ENCODE data around the gene AQP9.

AQP9 gene

GRCh38 chr15:58179206-58179605 lies 41.0 kb downstream of the AQP9 start:
- no peak overlapping the region for H3K27ac ChIP-seq (ENCODE audit: low read depth, low read length, poor library complexity, severe bottlenecking)
- H3K4me2 ChIP-seq (ENCODE audit: low read length): no peak overlapping the region
- H3K27me3 ChIP-seq (ENCODE audit: insufficient read depth, low read length): no peaks in the 10 kb centered on the region
- no peaks in the 10 kb centered on the region for H3K9me3 ChIP-seq (ENCODE audit: low read length)
- H3K9me2 ChIP-seq (ENCODE audit: low read depth, low read length): no peaks in the 10 kb centered on the region
- no peak overlapping the region for H2AFZ ChIP-seq (ENCODE audit: low read length)
- no peaks in the 10 kb centered on the region for H3K79me2 ChIP-seq (ENCODE audit: insufficient read depth, low read length)
- H3K4me1 ChIP-seq (ENCODE audit: insufficient read depth, low read length, severe bottlenecking): no peaks in the 10 kb centered on the region
- H3F3A ChIP-seq (ENCODE audit: insufficient read depth, low read length): no peaks in the 10 kb centered on the region
- TF ChIP-seq EZH2 (IDR thresholded peaks at IDR 0.05; ENCODE audit: borderline replicate concordance, low read length) (no peak), CTCF (IDR thresholded peaks at IDR 0.05; ENCODE audit: low read length) (no peak)
- no peaks in the 10 kb centered on the region for H4K20me1 ChIP-seq (ENCODE audit: insufficient read depth, low read length)
- no peak overlapping the region for H3K9ac ChIP-seq (ENCODE audit: low read length)
- H3K4me3 ChIP-seq (ENCODE audit: low read depth, low read length, poor library complexity, severe bottlenecking): no peak overlapping the region
- H3K36me3 ChIP-seq (ENCODE audit: insufficient read depth, low read length): no peaks in the 10 kb centered on the region

GRCh38 chr15:58179741-58180381 lies 41.7 kb downstream of the AQP9 start:
- no peaks in the 10 kb centered on the region for H3F3A ChIP-seq (ENCODE audit: insufficient read depth, low read length)
- H2AFZ ChIP-seq (ENCODE audit: low read length): no peak overlapping the region
- H3K9ac ChIP-seq (ENCODE audit: low read length): no peak overlapping the region
- no peaks in the 10 kb centered on the region for H3K36me3 ChIP-seq (ENCODE audit: insufficient read depth, low read length)
- H3K9me3 ChIP-seq (ENCODE audit: low read length): no peaks in the 10 kb centered on the region
- H3K27me3 ChIP-seq (ENCODE audit: insufficient read depth, low read length): no peaks in the 10 kb centered on the region
- no peak overlapping the region for H3K4me3 ChIP-seq (ENCODE audit: low read depth, low read length, poor library complexity, severe bottlenecking)
- TF ChIP-seq EZH2 (IDR thresholded peaks at IDR 0.05; ENCODE audit: borderline replicate concordance, low read length) (no peak), CTCF (IDR thresholded peaks at IDR 0.05; ENCODE audit: low read length) (no peak)
- H3K4me1 ChIP-seq (ENCODE audit: insufficient read depth, low read length, severe bottlenecking): no peaks in the 10 kb centered on the region
- H3K27ac ChIP-seq (ENCODE audit: low read depth, low read length, poor library complexity, severe bottlenecking): no peak overlapping the region
- H3K4me2 ChIP-seq (ENCODE audit: low read length): no peak overlapping the region
- H4K20me1 ChIP-seq (ENCODE audit: insufficient read depth, low read length): no peaks in the 10 kb centered on the region
- no peaks in the 10 kb centered on the region for H3K9me2 ChIP-seq (ENCODE audit: low read depth, low read length)
- H3K79me2 ChIP-seq (ENCODE audit: insufficient read depth, low read length): no peaks in the 10 kb centered on the region

GRCh38 chr15:58182460-58183163 lies 44.4 kb downstream of the AQP9 start:
- H3F3A ChIP-seq (ENCODE audit: insufficient read depth, low read length): no peaks in the 10 kb centered on the region
- H3K4me3 ChIP-seq (ENCODE audit: low read depth, low read length, poor library complexity, severe bottlenecking): no peak overlapping the region
- no peaks in the 10 kb centered on the region for H3K4me1 ChIP-seq (ENCODE audit: insufficient read depth, low read length, severe bottlenecking)
- no peak overlapping the region for H3K27ac ChIP-seq (ENCODE audit: low read depth, low read length, poor library complexity, severe bottlenecking)
- TF ChIP-seq CTCF (IDR thresholded peaks at IDR 0.05; ENCODE audit: low read length): peak; percentile 82
- no peak for TF ChIP-seq EZH2 (IDR thresholded peaks at IDR 0.05; ENCODE audit: borderline replicate concordance, low read length)
- H4K20me1 ChIP-seq (ENCODE audit: insufficient read depth, low read length): no peaks in the 10 kb centered on the region
- H3K79me2 ChIP-seq (ENCODE audit: insufficient read depth, low read length): no peaks in the 10 kb centered on the region
- no peaks in the 10 kb centered on the region for H3K27me3 ChIP-seq (ENCODE audit: insufficient read depth, low read length)
- no peak overlapping the region for H2AFZ ChIP-seq (ENCODE audit: low read length)
- H3K4me2 ChIP-seq (ENCODE audit: low read length): no peak overlapping the region
- no peaks in the 10 kb centered on the region for H3K9me2 ChIP-seq (ENCODE audit: low read depth, low read length)
- H3K36me3 ChIP-seq (ENCODE audit: insufficient read depth, low read length): no peaks in the 10 kb centered on the region
- no peaks in the 10 kb centered on the region for H3K9me3 ChIP-seq (ENCODE audit: low read length)
- H3K9ac ChIP-seq (ENCODE audit: low read length): no peak overlapping the region

All from OCI-LY1 (cell line).